GM12891 (cell line): ENCODE data around the gene CHD1L.

ENCODE experiments used
- POLR2A ChIP-seq: IDR thresholded peaks from 2 replicates; pipeline ENCODE4 v1.6.1; 2011; ENCODE audit warnings: low read depth, low read length, control low read depth
- POLR2AphosphoS5 ChIP-seq: IDR thresholded peaks from 2 replicates; pipeline ENCODE4 v1.6.1; 2011; ENCODE audit warnings: low read depth, low read length, control low read depth
- POU2F2 ChIP-seq: IDR thresholded peaks from 2 replicates; pipeline ENCODE4 v1.6.1; 2011; ENCODE audit warnings: low read depth, mild to moderate bottlenecking, control low read depth, low read length, moderate library complexity
- TAF1 ChIP-seq: IDR thresholded peaks from 2 replicates; pipeline ENCODE4 v1.6.1; 2011; ENCODE audit warnings: low read depth, low read length, control low read depth

- TF ChIP-seq POLR2AphosphoS5 (no peak), TAF1 (no peak), POLR2A (no peak), POU2F2 (no peak)
Measured at GRCh38 chr1:147252540-147252939, 10.1 kb downstream of the CHD1L start.
